Smooth muscle cell of the brain vasculature (primary cell): ENCODE measurements around the gene UNCX.
"Not testable (repeated sequence)": the region's sequence is repeated elsewhere in the genome, so short reads cannot be mapped to it uniquely, and the experiment has no call there.

ENCODE experiments used
- DNase-seq: peaks from one replicate; pipeline ENCODE4 v3.0.0-alpha.2; 2012; ENCODE audit warnings: low read depth, low spot score

The UNCX gene

GRCh38 chr7:1276626-1277175, 44.0 kb downstream of the UNCX start:
- no peak for DNase-seq

- DNase-seq: no peak
Observed at GRCh38 chr7:1278543-1278942, 45.9 kb downstream of the UNCX start.

- no peak for DNase-seq
Observed at GRCh38 chr7:1279041-1279440, 46.4 kb downstream of the UNCX start.

- not testable (repeated sequence) for DNase-seq
Observed at GRCh38 chr7:1279895-1280294, 47.2 kb downstream of the UNCX start.

GRCh38 chr7:1281068-1281467, 48.4 kb downstream of the UNCX start:
- DNase-seq: no peak

GRCh38 chr7:1282679-1283078, 50.0 kb downstream of the UNCX start:
- no peak for DNase-seq

- no peak for DNase-seq
Observed at GRCh38 chr7:1283337-1283736, 50.7 kb downstream of the UNCX start.

- no peak for DNase-seq
Observed at GRCh38 chr7:1283941-1284742, 51.5 kb downstream of the UNCX start.

- DNase-seq: no peak
Observed at GRCh38 chr7:1284743-1285458, 52.2 kb downstream of the UNCX start.

- DNase-seq: no peak
Observed at GRCh38 chr7:1285556-1286301, 53.1 kb downstream of the UNCX start.
